Measurements from ENCODE around the gene DENND4A. TPM values are rescaled to one million over a fixed set of nuclear protein-coding genes. Genes with fewer than 3 reads are reported as not detected.

The DENND4A gene
- total and polyA plus RNA-seq, 11 donors: 2.7 to 26.6 (median 15.1) TPM

DNA sequence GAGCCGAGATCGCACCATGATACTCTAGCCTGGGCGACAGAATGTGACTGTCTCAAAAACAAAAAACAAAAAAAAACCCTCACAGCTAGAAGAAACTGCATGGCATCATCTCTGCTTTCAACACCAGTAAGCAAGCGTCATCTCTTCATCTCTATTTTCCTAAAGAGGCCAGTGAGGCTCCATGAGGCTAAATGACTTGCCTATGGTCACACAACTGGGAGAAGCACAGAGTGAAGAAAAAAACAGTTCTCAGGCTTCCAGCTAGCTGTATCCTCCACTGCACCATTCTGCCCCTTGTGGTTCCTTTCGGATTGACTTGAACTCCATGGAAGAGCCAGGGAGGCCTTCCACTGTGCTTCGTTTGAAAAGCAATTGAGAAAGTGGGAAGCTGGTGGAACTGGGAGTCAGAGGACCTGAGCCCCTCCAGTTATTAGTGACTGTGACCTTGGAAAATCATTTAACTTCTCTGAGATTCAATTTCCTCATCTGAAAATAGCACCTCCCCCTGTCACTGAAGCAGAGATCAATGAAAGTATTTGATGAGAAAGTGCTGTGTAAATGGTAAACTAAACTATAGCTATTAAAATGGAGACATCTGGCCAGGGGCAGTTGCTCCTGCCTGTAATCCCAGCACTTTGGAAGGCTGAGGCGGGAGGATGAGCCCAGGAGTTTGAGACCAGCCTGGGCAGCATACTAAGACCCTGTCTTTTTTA is 32.1 kb upstream of the DENND4A start:
- peak in 3 of 4 donors; percentile 81 to 97 (median 92) for ATAC-seq
- peaks cover 0 to 51% (median 0%) of the 10 kb centered on the region in 12 donors for H3K4me1 ChIP-seq
- no peak overlapping the region for H3K4me3 ChIP-seq
- H3K27me3 ChIP-seq: no peaks in the 10 kb centered on the region
- no peak overlapping the region for H3K27ac ChIP-seq
- 62 to 68% (median 65%) methylated on average over 7 of the region's 7 CpGs for WGBS, 4 donors
- DNase-seq: peak in 3 of 5 donors; percentile 36 to 55 (median 39)
- no peaks in the 10 kb centered on the region for H3K9me3 ChIP-seq
- no peaks in the 10 kb centered on the region for H3K36me3 ChIP-seq
- TF ChIP-seq, protein P1, sequence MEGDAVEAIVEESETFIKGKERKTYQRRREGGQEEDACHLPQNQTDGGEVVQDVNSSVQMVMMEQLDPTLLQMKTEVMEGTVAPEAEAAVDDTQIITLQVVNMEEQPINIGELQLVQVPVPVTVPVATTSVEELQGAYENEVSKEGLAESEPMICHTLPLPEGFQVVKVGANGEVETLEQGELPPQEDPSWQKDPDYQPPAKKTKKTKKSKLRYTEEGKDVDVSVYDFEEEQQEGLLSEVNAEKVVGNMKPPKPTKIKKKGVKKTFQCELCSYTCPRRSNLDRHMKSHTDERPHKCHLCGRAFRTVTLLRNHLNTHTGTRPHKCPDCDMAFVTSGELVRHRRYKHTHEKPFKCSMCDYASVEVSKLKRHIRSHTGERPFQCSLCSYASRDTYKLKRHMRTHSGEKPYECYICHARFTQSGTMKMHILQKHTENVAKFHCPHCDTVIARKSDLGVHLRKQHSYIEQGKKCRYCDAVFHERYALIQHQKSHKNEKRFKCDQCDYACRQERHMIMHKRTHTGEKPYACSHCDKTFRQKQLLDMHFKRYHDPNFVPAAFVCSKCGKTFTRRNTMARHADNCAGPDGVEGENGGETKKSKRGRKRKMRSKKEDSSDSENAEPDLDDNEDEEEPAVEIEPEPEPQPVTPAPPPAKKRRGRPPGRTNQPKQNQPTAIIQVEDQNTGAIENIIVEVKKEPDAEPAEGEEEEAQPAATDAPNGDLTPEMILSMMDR (IDR thresholded peaks at IDR 0.05): peak; percentile 24 to 79 (median 52)
- no peak for TF ChIP-seq POLR2A (IDR thresholded peaks at IDR 0.05)
- intact Hi-C loops (cut with DNase I): loop anchor here in 4 of 10 donors (10.0 kb wide), 2 partner anchors 49 to 189 kb away; no protein-coding TSS in a partner anchor

DNA sequence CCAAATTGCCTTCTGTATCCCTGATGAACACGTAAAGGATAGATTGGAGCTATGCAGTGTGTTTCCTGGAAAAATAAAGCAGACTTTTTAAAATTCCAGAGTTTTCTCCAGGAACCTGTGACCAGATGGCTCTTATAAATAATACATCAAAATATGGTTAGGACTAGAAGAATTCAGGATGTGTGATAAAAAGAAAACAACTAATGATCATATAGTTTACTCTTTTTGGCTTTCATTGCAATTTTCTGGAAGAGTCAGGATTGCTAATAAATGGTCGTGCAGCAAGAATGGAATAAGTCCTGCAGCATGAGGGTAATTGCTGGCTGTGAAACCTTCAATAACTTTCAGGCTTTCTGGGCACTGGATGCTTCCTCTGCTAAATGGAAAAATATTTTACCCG is 30.2 kb upstream of the DENND4A start:
- TF ChIP-seq POLR2A (IDR thresholded peaks at IDR 0.05): no peak
- TF ChIP-seq, protein P1 (IDR thresholded peaks at IDR 0.05): no peak
- no peak for ATAC-seq
- Histone ChIP-seq H3K9me3 (no peaks in the 10 kb centered on the region), H3K27me3 (no peaks in the 10 kb centered on the region), H3K27ac (no peak overlapping the region), H3K4me1 (peaks cover 0 to 57% (median 1%) of the 10 kb centered on the region in 12 donors), H3K4me3 (no peak overlapping the region), H3K36me3 (no peaks in the 10 kb centered on the region)
- DNase-seq: no peak
- intact Hi-C loops (cut with DNase I): loop anchor here in 4 of 10 donors (10.0 kb wide), 2 partner anchors 48 to 188 kb away; no protein-coding TSS in a partner anchor
- WGBS, 4 donors: 85 to 91% (median 89%) methylated on average over 3 of the region's 3 CpGs

DNA sequence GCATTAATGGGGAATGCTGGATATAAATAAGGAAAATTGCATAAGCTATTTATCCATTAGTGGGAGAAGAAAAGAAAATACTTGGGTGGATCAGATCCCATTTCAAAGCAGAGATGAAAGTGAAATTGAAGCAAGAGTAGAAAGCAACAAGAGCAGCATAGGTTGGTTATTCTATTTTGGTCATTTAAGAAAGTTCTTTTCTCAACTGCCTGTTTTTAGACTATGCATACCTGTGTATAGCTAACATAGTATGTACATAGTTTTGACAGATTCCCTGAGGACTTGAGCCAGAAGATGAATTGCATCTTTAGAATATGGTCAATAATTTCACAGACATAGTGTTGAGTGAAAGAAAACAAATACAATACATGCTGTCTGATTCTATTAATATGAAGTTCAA is 29.0 kb upstream of the DENND4A start:
- Histone ChIP-seq H3K4me3 (no peak overlapping the region), H3K4me1 (peaks cover 0 to 49% (median 1%) of the 10 kb centered on the region in 12 donors), H3K27me3 (no peaks in the 10 kb centered on the region), H3K36me3 (no peaks in the 10 kb centered on the region), H3K27ac (peak overlapping the region in 1 of 12 donors; percentile 29), H3K9me3 (no peaks in the 10 kb centered on the region)
- intact Hi-C loops (cut with DNase I): loop anchor here in 4 of 10 donors (10.0 kb wide), 2 partner anchors 46 to 186 kb away; no protein-coding TSS in a partner anchor
- DNase-seq: no peak
- TF ChIP-seq, protein P1 (IDR thresholded peaks at IDR 0.05): no peak
- no peak for TF ChIP-seq POLR2A (IDR thresholded peaks at IDR 0.05)
- ATAC-seq: no peak

DNA sequence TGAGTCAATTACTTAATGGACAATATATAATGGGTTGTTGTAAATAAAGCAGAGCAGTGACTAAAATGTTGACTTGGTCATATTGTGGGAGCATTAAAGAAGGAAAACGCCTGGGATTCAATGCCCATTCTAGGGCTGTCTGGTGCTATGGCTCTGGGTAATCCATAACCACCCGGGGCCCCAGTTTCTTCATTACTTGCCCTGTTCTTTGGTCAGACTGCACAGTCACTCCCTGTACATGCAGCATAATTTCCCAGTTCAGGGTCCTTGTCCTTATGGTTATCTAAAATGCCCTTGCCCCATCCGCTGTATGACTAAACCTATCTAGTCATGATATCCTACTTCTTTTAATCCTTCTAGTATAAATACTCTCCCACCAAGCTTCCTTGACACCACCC is 27.5 kb upstream of the DENND4A start:
- peak overlapping the region in 4 of 12 donors; percentile 8 to 80 (median 32) for H3K27ac ChIP-seq
- intact Hi-C loops (cut with DNase I): no loop called here
- WGBS, 4 donors: 90 to 95% (median 94%) methylated on average over 3 of the region's 3 CpGs

More for the DNA sequence above, 27.5 kb upstream of the DENND4A start:
- no peaks in the 10 kb centered on the region for H3K9me3 ChIP-seq
- peaks cover 0 to 49% (median 1%) of the 10 kb centered on the region in 12 donors for H3K4me1 ChIP-seq
- no peak overlapping the region for H3K4me3 ChIP-seq
- TF ChIP-seq, protein P1 (IDR thresholded peaks at IDR 0.05): no peak
- TF ChIP-seq POLR2A (IDR thresholded peaks at IDR 0.05): no peak
- no peaks in the 10 kb centered on the region for H3K36me3 ChIP-seq
- no peaks in the 10 kb centered on the region for H3K27me3 ChIP-seq
- DNase-seq (no peak), ATAC-seq (no peak)
